K562 (cell line): ENCODE results near the gene DEPDC1B.

ENCODE experiments used
- BRF2 ChIP-seq: IDR thresholded peaks from 3 replicates; pipeline ENCODE4 v1.6.1; 2011; ENCODE audit warnings: borderline replicate concordance, mild to moderate bottlenecking; ENCODE audit not compliant: insufficient read length, insufficient read depth
- CBFB ChIP-seq: sonication (generic); formaldehyde crosslinking; IDR thresholded peaks from 2 replicates; pipeline ENCODE4 v1.4.0; 2020; ENCODE audit warnings: mild to moderate bottlenecking, missing genetic modification reagents
- CHD2 ChIP-seq: IDR thresholded peaks from 2 replicates; pipeline ENCODE4 v1.6.1; 2011; ENCODE audit warnings: low read depth, low read length
- E2F1 ChIP-seq: sonication (generic); formaldehyde crosslinking; IDR thresholded peaks from 2 replicates; pipeline ENCODE4 v1.8.1; 2023; ENCODE audit warnings: mild to moderate bottlenecking, missing genetic modification reagents, moderate library complexity
- EGR1 ChIP-seq: fragments of 450-650 bp; conservative IDR thresholded peaks from 2 replicates; pipeline ENCODE4 v1.6.1; 2017; ENCODE audit warnings: mild to moderate bottlenecking
- ETS1 ChIP-seq: conservative IDR thresholded peaks from 2 replicates; pipeline ENCODE4 v1.6.1; 2011; ENCODE audit warnings: low read depth, mild to moderate bottlenecking, low read length; ENCODE audit not compliant: control insufficient read depth
- POLR2AphosphoS2 ChIP-seq: IDR thresholded peaks from 2 replicates; pipeline ENCODE4 v1.6.1; 2012; ENCODE audit warnings: low read length, improper control_type of control experiment
- SMAD4 ChIP-seq: fragments of 250-450 bp; sonication (Bioruptor Pico); conservative IDR thresholded peaks from 2 replicates; pipeline ENCODE4 v1.8.0; 2021; ENCODE audit warnings: inconsistent platforms, mild to moderate bottlenecking, moderate library complexity

- no peak for TF ChIP-seq CBFB (CRISPR knock-in tag)
- no peak for TF ChIP-seq POLR2AphosphoS2
- no peak for TF ChIP-seq SMAD4 (CRISPR knock-in tag)
- TF ChIP-seq BRF2, result no peak
- TF ChIP-seq E2F1, result no peak
- no peak for TF ChIP-seq ETS1
- TF ChIP-seq CHD2, result no peak
- no peak for TF ChIP-seq EGR1
Measured at GRCh38 chr5:60597572-60598320, 102.2 kb downstream of the DEPDC1B start.
